GM21526 (cell line): ENCODE results near the gene ELANE.
"Not testable (repeated sequence)": the region's sequence is repeated elsewhere in the genome, so short reads cannot be mapped to it uniquely, and the experiment has no call there.

Experiments used
- ATAC-seq: cut with Tn5 transposase; IDR thresholded peaks from one replicate; pipeline ENCODE4 v1.9.1; 2021; ENCODE audit warnings: moderate library complexity; ENCODE audit not compliant: unreplicated experiment, low FRiP score

Gene ELANE

GRCh38 chr19:813219-814151 lies 38.6 kb upstream of the ELANE start:
- ATAC-seq = no peak

DNA sequence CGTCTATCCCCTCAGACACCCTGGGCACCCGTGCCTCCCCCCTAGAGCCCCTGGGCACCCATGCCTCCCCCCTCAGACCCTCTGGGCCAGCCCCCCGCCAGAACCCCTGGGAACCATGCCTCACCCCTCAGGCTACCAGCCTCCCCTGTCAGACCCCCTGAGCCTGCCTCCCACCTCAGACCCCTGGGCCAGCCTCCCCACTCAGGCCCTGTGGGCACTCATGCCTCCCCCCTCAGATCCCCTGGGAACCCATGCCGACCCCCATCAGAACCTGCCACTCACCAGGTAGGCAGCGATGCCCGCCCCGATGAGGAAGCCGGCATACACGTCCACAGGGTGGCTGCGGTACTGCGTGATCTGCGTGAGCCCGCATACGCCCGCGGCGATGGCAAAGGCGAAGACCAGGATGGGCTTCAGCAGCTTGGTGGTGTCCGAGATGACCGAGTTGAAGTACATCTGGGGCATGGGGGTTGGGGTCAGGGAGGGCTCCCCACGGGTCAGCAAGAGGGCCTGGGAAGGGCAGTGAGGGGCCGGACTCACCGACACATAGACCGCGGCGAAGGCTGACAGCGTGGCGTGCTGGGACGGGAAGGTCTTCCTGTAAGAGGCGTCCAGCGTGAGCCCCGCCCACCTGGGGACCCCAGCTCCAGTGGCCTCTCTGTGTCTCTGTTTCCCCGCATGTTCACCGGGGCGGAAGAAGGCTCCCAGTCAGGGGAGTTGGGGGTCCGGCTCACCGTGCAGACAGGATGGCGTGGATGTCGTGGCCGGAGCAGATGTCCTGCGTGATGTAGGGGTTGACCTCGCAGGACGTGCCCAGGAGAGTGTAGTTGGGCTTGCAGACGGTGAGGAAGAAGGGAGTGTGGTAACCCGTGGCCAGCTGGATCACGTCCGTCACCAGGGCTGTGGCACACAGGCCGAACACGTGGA lies 37.7 kb upstream of the ELANE start:
- no peak for ATAC-seq

DNA sequence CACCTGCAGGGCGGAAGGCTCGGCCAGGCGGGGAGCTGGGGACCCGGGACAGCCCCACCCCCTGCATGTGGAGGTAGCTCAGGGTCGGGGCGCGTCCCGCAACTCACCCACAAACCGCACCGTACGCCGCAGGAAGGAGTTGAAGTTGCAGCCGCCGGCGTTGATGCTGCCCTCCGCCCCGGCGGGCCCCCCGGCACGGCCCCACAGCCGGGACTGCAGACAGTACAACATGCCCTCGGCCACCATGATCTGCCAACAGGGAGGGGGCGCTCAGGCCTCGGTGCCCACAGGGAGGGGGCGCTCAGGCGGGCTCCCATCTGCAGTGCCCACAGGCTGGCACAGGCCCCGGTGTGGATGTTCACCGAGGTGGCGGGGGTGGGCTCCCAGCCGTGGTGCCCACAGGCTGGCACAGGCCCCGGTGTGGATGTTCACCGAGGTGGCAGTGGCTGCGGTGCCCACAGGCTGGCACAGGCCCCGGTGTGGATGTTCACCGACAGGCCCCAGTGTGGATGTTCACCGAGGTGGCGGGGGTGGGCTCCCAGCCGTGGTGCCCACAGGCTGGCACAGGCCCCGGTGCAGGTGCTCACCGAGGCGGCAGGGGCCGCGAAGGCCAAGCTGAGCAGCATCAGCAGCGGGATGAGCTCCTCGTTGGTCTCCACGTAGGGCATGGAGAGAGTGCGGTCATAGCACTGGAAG lies 36.9 kb upstream of the ELANE start:
- no peak for ATAC-seq

- no peak for ATAC-seq
These were observed 36.2 kb upstream of the ELANE start for GRCh38 chr19:815775-816499.

GRCh38 chr19:816500-816857 lies 35.6 kb upstream of the ELANE start:
- no peak for ATAC-seq

GRCh38 chr19:820212-820611 lies 31.9 kb upstream of the ELANE start:
- ATAC-seq = not testable (repeated sequence)

DNA sequence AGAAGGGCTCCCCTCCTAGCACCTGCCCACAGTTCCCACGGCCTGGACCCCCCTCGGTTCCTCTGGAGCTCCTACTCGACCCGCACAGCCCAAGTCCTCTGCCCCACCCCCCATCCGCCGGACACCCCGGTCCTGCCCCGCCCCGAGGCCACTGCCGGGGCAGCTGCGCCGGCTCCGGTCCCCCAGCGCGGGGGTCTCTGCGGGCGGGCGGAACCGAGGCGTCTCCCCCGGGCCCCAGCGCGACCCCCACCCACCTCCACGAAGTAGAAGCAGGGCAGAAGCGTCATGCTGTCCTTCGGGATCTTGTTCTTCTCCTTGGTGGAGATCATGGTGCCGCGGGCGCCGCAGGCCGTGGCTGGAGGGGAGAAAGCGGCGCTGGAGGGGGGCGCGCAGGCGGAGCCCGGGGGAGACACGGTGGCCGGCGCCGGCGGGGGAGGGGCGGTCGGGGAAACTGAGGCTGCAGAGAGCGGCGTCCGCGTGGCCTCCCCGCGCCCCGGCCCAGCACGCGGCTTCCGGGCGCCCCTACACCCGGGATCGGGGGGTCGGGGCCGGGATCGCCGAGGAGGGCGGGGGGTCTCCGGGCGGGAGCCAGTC lies 30.8 kb upstream of the ELANE start:
- ATAC-seq = no peak

GRCh38 chr19:821825-822503 lies 30.1 kb upstream of the ELANE start, which contains the start of gene PLPPR3:
Gene PLPPR3, minus strand, starts transcription at chr19:821955. Its CDS starts 396 bp downstream, at chr19:821559.
- no peak for ATAC-seq

DNA sequence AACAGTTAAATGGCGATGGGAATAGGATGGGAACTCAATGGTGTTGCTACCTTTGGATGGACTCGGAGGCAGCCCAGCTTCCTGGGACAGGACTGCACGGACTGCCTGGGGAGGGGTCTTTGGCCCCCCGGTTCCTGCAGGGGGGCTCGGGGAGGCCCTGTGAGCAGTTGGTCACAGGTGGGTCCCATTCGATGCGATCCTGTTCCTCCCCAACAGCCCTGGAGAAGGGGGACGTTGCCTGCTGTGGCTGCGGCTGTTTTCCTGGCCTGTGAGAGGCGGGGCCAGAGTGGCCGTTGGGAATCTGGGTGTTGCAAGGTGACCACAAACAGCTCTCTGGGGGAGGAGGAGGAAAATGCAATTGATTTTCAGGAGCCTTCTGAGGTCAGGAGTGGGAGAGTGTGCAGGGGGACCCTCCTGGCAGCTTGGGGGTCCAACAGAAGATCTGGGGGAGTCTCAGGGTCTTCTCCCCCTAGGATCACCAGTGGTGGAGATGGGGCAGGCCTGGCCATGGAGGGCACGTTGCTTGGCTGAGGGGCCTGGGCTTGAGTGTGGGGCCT lies 28.5 kb upstream of the ELANE start:
- no peak for ATAC-seq

DNA sequence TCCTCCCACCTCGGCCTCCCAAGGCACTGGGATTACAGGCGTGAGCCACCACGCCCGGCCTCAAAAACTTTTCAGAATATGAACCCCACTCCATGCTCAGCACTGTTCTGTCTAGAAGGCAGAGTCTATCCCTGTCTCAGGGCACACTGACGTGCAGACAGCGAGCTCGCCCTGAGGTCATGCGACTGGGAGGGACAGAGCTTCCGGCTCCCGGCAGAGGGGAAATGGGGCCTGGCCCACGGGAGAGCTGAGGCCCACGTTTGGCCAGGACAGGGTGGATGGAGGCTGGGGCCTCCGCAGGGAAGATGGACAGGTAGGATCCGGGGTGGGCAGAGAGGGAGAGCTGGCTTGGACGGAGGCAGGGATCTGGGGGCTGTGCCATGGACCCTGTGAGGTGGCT lies 27.2 kb upstream of the ELANE start:
- no peak for ATAC-seq

- no peak for ATAC-seq
These were observed 26.0 kb upstream of the ELANE start for GRCh38 chr19:825897-826644.

DNA sequence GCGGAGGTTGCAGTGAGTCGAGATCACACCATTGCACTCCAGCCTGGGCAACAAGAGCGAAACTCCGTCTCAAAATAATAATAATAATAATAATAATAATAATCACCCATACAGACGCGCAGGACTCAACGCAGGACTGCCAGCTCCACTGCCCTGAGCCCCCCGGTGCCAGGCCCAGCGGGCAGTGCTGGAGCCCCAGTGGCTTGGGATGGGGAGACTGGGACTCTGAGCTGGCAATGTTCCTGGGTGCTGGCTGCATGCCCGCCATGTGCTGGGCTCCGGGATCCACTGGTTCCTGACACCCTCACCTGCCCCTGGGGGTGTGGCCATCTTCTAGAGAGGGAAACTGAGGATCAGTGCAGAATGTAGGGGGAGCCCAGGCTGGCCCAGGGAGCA lies 24.8 kb upstream of the ELANE start:
- ATAC-seq = no peak

GRCh38 chr19:827710-828321 lies 24.3 kb upstream of the ELANE start, which contains the start of gene AZU1:
Gene AZU1, plus strand, starts transcription at chr19:827837. Its CDS starts 10 bp downstream, at chr19:827847.
- ATAC-seq = no peak

GRCh38 chr19:829129-829758 lies 22.9 kb upstream of the ELANE start:
- ATAC-seq = no peak

- ATAC-seq = no peak
These were observed 20.4 kb upstream of the ELANE start for GRCh38 chr19:831407-832369.

- no peak for ATAC-seq
These were observed 17.9 kb upstream of the ELANE start for GRCh38 chr19:834216-834615.
